GM12878 (cell line): ENCODE data around the gene NDUFAB1. TPM values are rescaled to one million over a fixed set of nuclear protein-coding genes. Genes with fewer than 3 reads are reported as not detected.

Experiments
- ASH2L ChIP-seq: fragments of 300-600, 200-600 bp; sonication (generic); IDR thresholded peaks from 2 replicates; pipeline ENCODE4 v1.6.1; 2017; ENCODE audit warnings: low read depth, mild to moderate bottlenecking, borderline replicate concordance
- BACH1 ChIP-seq: fragments of 450-650 bp; IDR thresholded peaks from 2 replicates; pipeline ENCODE4 v1.6.1; 2017; ENCODE audit warnings: mild to moderate bottlenecking, borderline replicate concordance
- CEBPB ChIP-seq, 2 experiments: fragments of 150-350 bp in 1 of 2; IDR thresholded peaks; 2 replicates each; pipeline ENCODE4 v1.6.1; 2012 to 2014; ENCODE audit warnings: low read depth in 2 of 2, low read length in 2 of 2, borderline replicate concordance in 1 of 2, inconsistent platforms in 1 of 2
- CREB1 ChIP-seq: IDR thresholded peaks from 2 replicates; pipeline ENCODE4 v1.6.1; 2012; ENCODE audit warnings: low read depth, mild to moderate bottlenecking, inconsistent platforms
- FOXK2 ChIP-seq: fragments of 450-650 bp; IDR thresholded peaks from 2 replicates; pipeline ENCODE4 v1.6.1; 2017; ENCODE audit warnings: mild to moderate bottlenecking, moderate library complexity
- MEF2A ChIP-seq: IDR thresholded peaks from 2 replicates; pipeline ENCODE4 v1.6.1; 2011; ENCODE audit warnings: low read depth, mild to moderate bottlenecking, low read length, moderate library complexity; ENCODE audit not compliant: insufficient read depth
- MTA2 ChIP-seq: fragments of 450-650 bp; IDR thresholded peaks from 2 replicates; pipeline ENCODE4 v1.6.1; 2016; ENCODE audit warnings: low read depth, mild to moderate bottlenecking, moderate library complexity
- MYB ChIP-seq: fragments of 150-350 bp; IDR thresholded peaks from 2 replicates; pipeline ENCODE4 v1.6.1; 2014; ENCODE audit warnings: mild to moderate bottlenecking, low read depth, low read length, borderline replicate concordance
- PAX8 ChIP-seq: fragments of 450-650 bp; IDR thresholded peaks from 2 replicates; pipeline ENCODE4 v1.6.1; 2017; ENCODE audit warnings: mild to moderate bottlenecking, moderate library complexity
- POLR2AphosphoS5 ChIP-seq: IDR thresholded peaks from 2 replicates; pipeline ENCODE4 v1.6.1; 2011; ENCODE audit warnings: mild to moderate bottlenecking, low read length, inconsistent platforms
- POU2F2 ChIP-seq: IDR thresholded peaks from 3 replicates; pipeline ENCODE4 v1.6.1; 2011; ENCODE audit warnings: low read depth, mild to moderate bottlenecking, low read length, borderline replicate concordance
- RAD21 ChIP-seq: IDR thresholded peaks from 2 replicates; pipeline ENCODE4 v1.6.1; 2011; ENCODE audit warnings: mild to moderate bottlenecking, low read depth, low read length, moderate library complexity; ENCODE audit not compliant: insufficient read depth
- SMARCA5 ChIP-seq: fragments of 450-650 bp; IDR thresholded peaks from 2 replicates; pipeline ENCODE4 v1.6.1; 2017; ENCODE audit warnings: mild to moderate bottlenecking
- SP1 ChIP-seq: IDR thresholded peaks from one replicate; pipeline ENCODE4 v1.6.1; 2011; ENCODE audit warnings: low read depth, low read length
- SUZ12 ChIP-seq: fragments of 200-600 bp; sonication (generic); IDR thresholded peaks from one replicate; pipeline ENCODE4 v1.6.1; 2018; ENCODE audit warnings: antibody characterized with exemption, mild to moderate bottlenecking; ENCODE audit not compliant: unreplicated experiment
- TCF3 ChIP-seq: IDR thresholded peaks from 2 replicates; pipeline ENCODE4 v1.6.1; 2012; ENCODE audit warnings: low read depth, mild to moderate bottlenecking, low read length, borderline replicate concordance; ENCODE audit not compliant: insufficient read depth
- TCF7 ChIP-seq: IDR thresholded peaks from 2 replicates; pipeline ENCODE4 v1.6.1; 2014; ENCODE audit warnings: antibody characterized with exemption, borderline replicate concordance
- ZNF217 ChIP-seq: fragments of 450-650 bp; IDR thresholded peaks from 2 replicates; pipeline ENCODE4 v1.6.1; 2017; ENCODE audit warnings: antibody characterized with exemption, mild to moderate bottlenecking
- polyA plus RNA-seq, 11 experiments: library from polyadenylated mRNA; depleted of rRNA in 4 of 11; unstranded in 6 of 11; stranded (reverse) in 5 of 11; fragments of >200 nt; fragmentation: Nextera tagmentation in 4 of 11; fragmentation: Illumina TruSeq in 1 of 11; extraction: Ambion mirVana in 4 of 11; extraction: Trizol in 1 of 11; gene quantifications; 1 replicate in 1 of 11; 2 replicates in 10 of 11; pipeline versions ENCODE4 v1.2.1 to v1.2.3, GENCODE V29; 2011 to 2016; ENCODE audit warnings: inconsistent platforms in 2 of 11, missing spikeins in 2 of 11, low read depth in 1 of 11
- total RNA-seq, 4 experiments: library from RNA; depleted of rRNA in 3 of 4; stranded (reverse); fragments of >200 nt in 3 of 4; fragmentation: Illumina TruSeq in 1 of 4; extraction: Trizol in 1 of 4; gene quantifications; 2 replicates each; pipeline versions ENCODE4 v1.2.1 to v1.2.3, GENCODE V29; 2013 to 2021
- TF ChIP-seq, protein P1 (sequence below): fragments of 450-650 bp; IDR thresholded peaks from 2 replicates; pipeline ENCODE4 v1.6.1; 2017; ENCODE audit warnings: mild to moderate bottlenecking, moderate library complexity
- TF ChIP-seq, protein P2 (sequence below): fragments of 450-650 bp; conservative IDR thresholded peaks from 2 replicates; pipeline ENCODE4 v1.6.1; 2017; ENCODE audit warnings: mild to moderate bottlenecking, moderate library complexity
- TF ChIP-seq, protein P3 (sequence below): fragments of 450-650 bp; formaldehyde crosslinking; IDR thresholded peaks from 2 replicates; pipeline ENCODE4 v1.4.0; 2020; ENCODE audit warnings: mild to moderate bottlenecking, moderate library complexity

Gene NDUFAB1
- total and polyA plus RNA-seq, 10 of the 15 experiments (the other 5 are each of a cell fraction or from before 2014, with no cell fraction given): 79.9 to 584 (median 231) TPM

DNA sequence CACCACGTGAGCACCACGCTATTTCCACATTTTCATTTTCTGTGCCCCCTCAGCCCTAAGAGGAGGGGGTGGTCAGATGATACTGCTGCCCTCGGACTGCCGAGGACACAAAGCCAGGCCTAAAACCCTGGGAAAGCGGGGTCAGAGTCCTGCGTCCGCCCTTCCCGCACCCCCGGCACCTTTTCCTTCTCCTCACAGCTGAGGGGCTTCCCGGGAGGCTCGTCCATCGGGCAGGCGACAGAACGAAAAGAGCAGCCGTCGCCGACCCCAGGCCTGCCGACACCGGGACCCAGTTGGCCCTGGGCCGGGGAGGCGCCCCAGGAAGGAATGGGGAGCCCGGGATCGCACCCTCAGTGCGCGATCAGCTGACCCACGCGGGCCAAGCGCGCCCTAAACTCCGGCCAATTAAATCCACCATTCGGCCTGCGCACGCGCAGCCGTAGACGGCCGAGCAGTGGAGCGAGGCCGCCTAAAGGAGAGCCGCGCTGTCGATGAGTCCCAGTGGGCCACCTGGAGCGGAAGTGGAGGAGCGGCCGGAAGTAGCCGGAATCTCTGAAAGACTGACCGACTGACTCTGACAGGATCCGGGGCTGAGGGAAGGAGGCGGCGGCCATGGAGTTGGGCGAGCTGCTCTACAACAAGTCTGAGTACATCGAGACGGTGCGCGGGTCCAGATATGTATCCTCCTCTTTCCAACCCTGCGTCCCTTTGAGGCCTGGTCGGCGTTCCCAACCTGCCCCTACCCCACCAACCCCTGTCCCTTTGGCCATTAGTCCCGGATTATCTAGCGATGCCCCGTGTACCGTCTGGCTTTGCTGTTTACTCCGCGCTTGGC, 45.0 kb upstream of the NDUFAB1 start, which contains the start of the genes DCTN5 and PALB2 (continued):
- TF ChIP-seq, protein P1, sequence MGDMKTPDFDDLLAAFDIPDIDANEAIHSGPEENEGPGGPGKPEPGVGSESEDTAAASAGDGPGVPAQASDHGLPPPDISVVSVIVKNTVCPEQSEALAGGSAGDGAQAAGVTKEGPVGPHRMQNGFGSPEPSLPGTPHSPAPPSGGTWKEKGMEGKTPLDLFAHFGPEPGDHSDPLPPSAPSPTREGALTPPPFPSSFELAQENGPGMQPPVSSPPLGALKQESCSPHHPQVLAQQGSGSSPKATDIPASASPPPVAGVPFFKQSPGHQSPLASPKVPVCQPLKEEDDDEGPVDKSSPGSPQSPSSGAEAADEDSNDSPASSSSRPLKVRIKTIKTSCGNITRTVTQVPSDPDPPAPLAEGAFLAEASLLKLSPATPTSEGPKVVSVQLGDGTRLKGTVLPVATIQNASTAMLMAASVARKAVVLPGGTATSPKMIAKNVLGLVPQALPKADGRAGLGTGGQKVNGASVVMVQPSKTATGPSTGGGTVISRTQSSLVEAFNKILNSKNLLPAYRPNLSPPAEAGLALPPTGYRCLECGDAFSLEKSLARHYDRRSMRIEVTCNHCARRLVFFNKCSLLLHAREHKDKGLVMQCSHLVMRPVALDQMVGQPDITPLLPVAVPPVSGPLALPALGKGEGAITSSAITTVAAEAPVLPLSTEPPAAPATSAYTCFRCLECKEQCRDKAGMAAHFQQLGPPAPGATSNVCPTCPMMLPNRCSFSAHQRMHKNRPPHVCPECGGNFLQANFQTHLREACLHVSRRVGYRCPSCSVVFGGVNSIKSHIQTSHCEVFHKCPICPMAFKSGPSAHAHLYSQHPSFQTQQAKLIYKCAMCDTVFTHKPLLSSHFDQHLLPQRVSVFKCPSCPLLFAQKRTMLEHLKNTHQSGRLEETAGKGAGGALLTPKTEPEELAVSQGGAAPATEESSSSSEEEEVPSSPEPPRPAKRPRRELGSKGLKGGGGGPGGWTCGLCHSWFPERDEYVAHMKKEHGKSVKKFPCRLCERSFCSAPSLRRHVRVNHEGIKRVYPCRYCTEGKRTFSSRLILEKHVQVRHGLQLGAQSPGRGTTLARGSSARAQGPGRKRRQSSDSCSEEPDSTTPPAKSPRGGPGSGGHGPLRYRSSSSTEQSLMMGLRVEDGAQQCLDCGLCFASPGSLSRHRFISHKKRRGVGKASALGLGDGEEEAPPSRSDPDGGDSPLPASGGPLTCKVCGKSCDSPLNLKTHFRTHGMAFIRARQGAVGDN: 0 out of 2 replicates have a peak, but pooled peaks have one; percentile 56
- TF ChIP-seq POU2F2 (peak; percentile 76; the same call in 2 of the 3 replicates), SUZ12 (no peak), TCF7 (no peak), CEBPB (IDR thresholded peaks at IDR 0.05; ENCODE audit: borderline replicate concordance in 1 of 2, low read depth in 2 of 2, low read length in 2 of 2) (no peak), MYB (0 out of 2 replicates have a peak, but pooled peaks have one; percentile 30), TCF3 (peak; percentile 96), CREB1 (peak; percentile 78), RAD21 (no peak), MTA2 (0 out of 2 replicates have a peak, but pooled peaks have one; percentile 23), BACH1 (no peak; the same call in 1 of the 2 replicates), POLR2AphosphoS5 (peak; percentile 87), ASH2L (peak; percentile 65; the same call in 1 of the 2 replicates), SP1 (peak; percentile 85), ZNF217 (no peak), PAX8 (no peak), SMARCA5 (no peak), MEF2A (no peak; the same call in 1 of the 2 replicates), FOXK2 (peak; percentile 78)
- TF ChIP-seq, protein P2, sequence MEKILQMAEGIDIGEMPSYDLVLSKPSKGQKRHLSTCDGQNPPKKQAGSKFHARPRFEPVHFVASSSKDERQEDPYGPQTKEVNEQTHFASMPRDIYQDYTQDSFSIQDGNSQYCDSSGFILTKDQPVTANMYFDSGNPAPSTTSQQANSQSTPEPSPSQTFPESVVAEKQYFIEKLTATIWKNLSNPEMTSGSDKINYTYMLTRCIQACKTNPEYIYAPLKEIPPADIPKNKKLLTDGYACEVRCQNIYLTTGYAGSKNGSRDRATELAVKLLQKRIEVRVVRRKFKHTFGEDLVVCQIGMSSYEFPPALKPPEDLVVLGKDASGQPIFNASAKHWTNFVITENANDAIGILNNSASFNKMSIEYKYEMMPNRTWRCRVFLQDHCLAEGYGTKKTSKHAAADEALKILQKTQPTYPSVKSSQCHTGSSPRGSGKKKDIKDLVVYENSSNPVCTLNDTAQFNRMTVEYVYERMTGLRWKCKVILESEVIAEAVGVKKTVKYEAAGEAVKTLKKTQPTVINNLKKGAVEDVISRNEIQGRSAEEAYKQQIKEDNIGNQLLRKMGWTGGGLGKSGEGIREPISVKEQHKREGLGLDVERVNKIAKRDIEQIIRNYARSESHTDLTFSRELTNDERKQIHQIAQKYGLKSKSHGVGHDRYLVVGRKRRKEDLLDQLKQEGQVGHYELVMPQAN: peak; percentile 95
- TF ChIP-seq, protein P3, sequence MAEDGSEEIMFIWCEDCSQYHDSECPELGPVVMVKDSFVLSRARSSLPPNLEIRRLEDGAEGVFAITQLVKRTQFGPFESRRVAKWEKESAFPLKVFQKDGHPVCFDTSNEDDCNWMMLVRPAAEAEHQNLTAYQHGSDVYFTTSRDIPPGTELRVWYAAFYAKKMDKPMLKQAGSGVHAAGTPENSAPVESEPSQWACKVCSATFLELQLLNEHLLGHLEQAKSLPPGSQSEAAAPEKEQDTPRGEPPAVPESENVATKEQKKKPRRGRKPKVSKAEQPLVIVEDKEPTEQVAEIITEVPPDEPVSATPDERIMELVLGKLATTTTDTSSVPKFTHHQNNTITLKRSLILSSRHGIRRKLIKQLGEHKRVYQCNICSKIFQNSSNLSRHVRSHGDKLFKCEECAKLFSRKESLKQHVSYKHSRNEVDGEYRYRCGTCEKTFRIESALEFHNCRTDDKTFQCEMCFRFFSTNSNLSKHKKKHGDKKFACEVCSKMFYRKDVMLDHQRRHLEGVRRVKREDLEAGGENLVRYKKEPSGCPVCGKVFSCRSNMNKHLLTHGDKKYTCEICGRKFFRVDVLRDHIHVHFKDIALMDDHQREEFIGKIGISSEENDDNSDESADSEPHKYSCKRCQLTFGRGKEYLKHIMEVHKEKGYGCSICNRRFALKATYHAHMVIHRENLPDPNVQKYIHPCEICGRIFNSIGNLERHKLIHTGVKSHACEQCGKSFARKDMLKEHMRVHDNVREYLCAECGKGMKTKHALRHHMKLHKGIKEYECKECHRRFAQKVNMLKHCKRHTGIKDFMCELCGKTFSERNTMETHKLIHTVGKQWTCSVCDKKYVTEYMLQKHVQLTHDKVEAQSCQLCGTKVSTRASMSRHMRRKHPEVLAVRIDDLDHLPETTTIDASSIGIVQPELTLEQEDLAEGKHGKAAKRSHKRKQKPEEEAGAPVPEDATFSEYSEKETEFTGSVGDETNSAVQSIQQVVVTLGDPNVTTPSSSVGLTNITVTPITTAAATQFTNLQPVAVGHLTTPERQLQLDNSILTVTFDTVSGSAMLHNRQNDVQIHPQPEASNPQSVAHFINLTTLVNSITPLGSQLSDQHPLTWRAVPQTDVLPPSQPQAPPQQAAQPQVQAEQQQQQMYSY (CRISPR knock-in tag): no peak
